Spleen (tissue), 11 donors: ENCODE results near the gene FAM83C. TPM values are rescaled to one million over a fixed set of nuclear protein-coding genes. Genes with fewer than 3 reads are reported as not detected.

Experiments
- DNase-seq: peaks from one replicate; pipeline ENCODE4 v3.0.0-alpha.2; 2020
- H3K27ac ChIP-seq, 8 donors: fragments of 200-600 bp; sonication (generic) in 7 of 8; 1 replicate in 4 of 8; 2 replicates in 4 of 8; pipeline versions ENCODE4 v1.5.0 to v1.8.0; 2016 to 2021; ENCODE audit warnings: inconsistent platforms in 4 of 8, mild to moderate bottlenecking in 4 of 8, moderate library complexity in 1 of 8
- H3K27me3 ChIP-seq, 7 donors: fragments of 200-600 bp; sonication (generic) in 6 of 7; replicated peaks in 1 of 7; 1 replicate in 4 of 7; 2 replicates in 3 of 7; pipeline versions ENCODE4 v1.5.0 to v1.8.0; 2016 to 2021; ENCODE audit warnings: inconsistent platforms in 3 of 7, mild to moderate bottlenecking in 1 of 7
- H3K36me3 ChIP-seq, 6 donors: fragments of 200-600 bp; sonication (generic) in 5 of 6; 1 replicate in 4 of 6; 2 replicates in 2 of 6; pipeline versions ENCODE4 v1.5.0 to v1.8.0; 2016 to 2021; ENCODE audit warnings: inconsistent platforms in 2 of 6
- H3K4me1 ChIP-seq, 6 donors: fragments of 200-600 bp; sonication (generic) in 5 of 6; 1 replicate in 3 of 6; 2 replicates in 3 of 6; pipeline versions ENCODE4 v1.5.0 to v1.8.0; 2016 to 2021; ENCODE audit warnings: inconsistent platforms in 3 of 6
- H3K4me3 ChIP-seq, 8 donors: fragments of 200-600 bp; sonication (generic) in 7 of 8; 1 replicate in 4 of 8; 2 replicates in 4 of 8; pipeline versions ENCODE4 v1.5.0 to v1.8.0; 2016 to 2021; ENCODE audit warnings: inconsistent platforms in 4 of 8, mild to moderate bottlenecking in 4 of 8, moderate library complexity in 2 of 8
- H3K9me3 ChIP-seq, 8 donors: fragments of 200-600 bp; sonication (generic) in 7 of 8; 1 replicate in 4 of 8; 2 replicates in 4 of 8; pipeline versions ENCODE4 v1.5.0 to v1.8.0; 2016 to 2021; ENCODE audit warnings: inconsistent platforms in 4 of 8
- POLR2A ChIP-seq, 3 donors: fragments of 450-650 bp; IDR thresholded peaks; one replicate each; pipeline ENCODE4 v1.5.1; 2017; ENCODE audit warnings: antibody characterized with exemption in 3 of 3, mild to moderate bottlenecking in 1 of 3
- POLR2AphosphoS5 ChIP-seq, 3 donors: sonication (generic); formaldehyde crosslinking; IDR thresholded peaks; one replicate each; pipeline ENCODE4 v1.5.1; 2017; ENCODE audit warnings: antibody characterized with exemption in 3 of 3
- WGBS, 5 donors: extraction: QIAGEN DNeasy Blood & Tissue Kit in 3 of 5; methylation state at CpG; one replicate each; pipeline versions ENCODE4 v1.1.5 to v1.1.7; 2013 to 2018; 5-methylcytosine and 5-hydroxymethylcytosine counted together
- intact Hi-C: fragments of 100-400 bp; cut with DNase I; formaldehyde crosslinking; loops from one replicate; pipeline ENCODE4 v1.15.0; 2023; ENCODE audit warnings: low total_unique reads
- polyA plus RNA-seq, 3 donors: library from polyadenylated mRNA; stranded (reverse); fragments of 200-250 nt; gene quantifications; one replicate each; pipeline ENCODE4 v1.2.1, GENCODE V29; 2013
- total RNA-seq, 7 donors: library from RNA; depleted of rRNA in 3 of 7; stranded (reverse); fragments of >200 nt in 3 of 7; fragmentation: NEBNext Ultra II Directional in 4 of 7; extraction: Animal tissue kit (Norgen Biotek cat#: 25700) in 4 of 7; gene quantifications; one replicate each; pipeline versions ENCODE4 v1.1.0 to v1.2.1, GENCODE V29; 2016 to 2021
- TF ChIP-seq, protein P1 (sequence below), 11 experiments: fragments of 200-600 bp in 7 of 11; fragments of 450-650 bp in 4 of 11; sonication (generic) in 4 of 11; IDR thresholded peaks in 8 of 11; conservative IDR thresholded peaks in 3 of 11; 1 replicate in 7 of 11; 2 replicates in 4 of 11; pipeline versions ENCODE4 v1.4.0 to v1.8.0; 2016 to 2021; ENCODE audit warnings: antibody characterized with exemption in 11 of 11, inconsistent platforms in 4 of 11, mild to moderate bottlenecking in 1 of 11
- donor health status: healthy with polysubstance abuse.
- donor health status: DM: no; HTN: no; CAD: no; lungs with moderate emphysema.
- donor health status: DM: no; HTN: no; CAD: no.
- donor health status: Bipolar disorder and iron deficiency.
- donor health status: healthy.
- donor health status: DM: no; HTN: no; CAD: no.
- donor health status: DM: yes; HTN: yes; CAD: no.

The FAM83C gene
- total and polyA plus RNA-seq, 10 donors = not detected

DNA sequence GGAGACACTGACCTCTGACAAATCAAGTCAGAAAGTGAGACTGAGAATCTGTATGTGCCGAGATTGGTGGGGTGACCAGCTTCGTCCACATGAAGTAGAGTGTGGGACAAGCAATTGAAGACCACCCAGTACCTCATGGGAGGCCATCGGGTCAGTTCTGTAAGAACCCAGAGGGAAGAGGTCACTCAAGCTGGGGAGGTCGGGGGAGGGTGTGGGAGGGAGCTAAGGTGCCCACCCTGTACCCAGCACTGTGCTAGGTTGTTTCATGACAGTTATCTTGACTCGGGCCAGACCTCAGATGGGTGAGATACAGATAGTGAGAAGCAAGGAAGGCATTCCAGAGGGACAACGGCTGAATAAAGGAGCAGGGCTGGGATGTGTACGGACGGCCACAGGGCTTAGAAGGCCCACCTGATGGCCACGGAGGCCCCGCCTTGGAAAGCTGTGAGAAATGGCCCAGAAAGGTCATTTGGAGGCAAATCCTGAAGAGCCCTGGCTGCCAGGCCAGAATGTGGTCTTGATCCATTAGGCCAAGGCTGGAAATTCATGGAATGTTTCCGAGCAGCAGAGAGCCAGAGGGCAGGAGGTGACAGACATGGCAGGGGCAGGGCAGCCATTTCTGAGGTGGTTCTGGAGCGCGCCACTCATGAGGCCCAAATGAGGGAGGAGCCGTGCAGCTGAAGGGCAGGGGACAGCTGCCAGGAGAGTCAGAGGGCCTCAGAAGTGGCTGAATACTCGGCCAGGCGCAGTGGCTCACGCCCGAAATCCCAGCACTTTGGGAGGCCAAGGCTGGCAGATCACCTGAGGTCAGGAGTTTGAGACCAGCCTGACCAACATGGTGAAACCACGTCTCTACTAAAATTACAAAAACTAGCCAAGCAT is 22.0 kb downstream of the FAM83C start:
- 90 to 95% (median 92%) methylated on average over 17 to 19 of the region's 19 CpGs for WGBS, 5 donors
- DNase-seq = no peak
- intact Hi-C loops = no loop called here

DNA sequence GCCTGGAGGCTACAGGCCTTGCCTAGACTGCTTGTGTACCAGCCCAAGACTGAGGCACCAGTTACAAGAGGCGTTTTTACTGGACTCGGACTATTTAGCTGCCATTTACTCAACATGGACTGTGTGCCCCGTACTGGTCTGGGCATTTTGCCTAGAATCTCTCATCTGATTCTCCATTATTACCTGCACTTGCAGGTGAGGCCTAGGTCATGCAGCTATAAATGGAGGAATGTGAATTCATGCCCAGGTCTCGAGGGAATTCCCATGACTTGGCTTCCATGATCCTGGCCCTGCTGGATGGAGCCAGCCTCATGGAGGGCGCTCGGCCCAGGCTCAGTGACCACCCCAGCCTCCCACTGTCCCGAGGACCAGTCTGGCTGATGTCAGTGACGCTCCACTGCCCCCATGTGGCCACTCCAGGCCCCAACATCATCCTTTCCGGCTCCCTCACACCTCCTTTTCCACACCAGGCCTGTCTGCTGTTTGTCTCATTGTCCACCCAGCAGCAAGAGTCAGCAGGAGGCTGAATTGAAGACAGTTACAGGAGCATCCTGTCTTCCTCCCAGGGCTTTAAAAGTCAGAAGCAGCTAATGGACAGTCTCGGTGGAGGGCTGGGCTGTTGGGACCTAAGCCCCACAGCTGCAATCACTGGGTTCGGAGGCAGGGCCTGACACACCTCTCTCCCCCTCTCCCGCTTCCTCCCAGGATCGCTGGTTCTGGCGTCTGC is 23.0 kb downstream of the FAM83C start:
- H3K9me3 ChIP-seq = no peaks in the 10 kb centered on the region
- no peaks in the 10 kb centered on the region for H3K27me3 ChIP-seq
- H3K4me3 ChIP-seq = no peak overlapping the region
- H3K4me1 ChIP-seq = peaks cover 0 to 6% (median 0%) of the 10 kb centered on the region in 6 donors
- TF ChIP-seq POLR2A (IDR thresholded peaks at IDR 0.05) (no peak), POLR2AphosphoS5 (IDR thresholded peaks at IDR 0.05) (peak; percentile 32 to 48 (median 37))
- TF ChIP-seq, protein P1, sequence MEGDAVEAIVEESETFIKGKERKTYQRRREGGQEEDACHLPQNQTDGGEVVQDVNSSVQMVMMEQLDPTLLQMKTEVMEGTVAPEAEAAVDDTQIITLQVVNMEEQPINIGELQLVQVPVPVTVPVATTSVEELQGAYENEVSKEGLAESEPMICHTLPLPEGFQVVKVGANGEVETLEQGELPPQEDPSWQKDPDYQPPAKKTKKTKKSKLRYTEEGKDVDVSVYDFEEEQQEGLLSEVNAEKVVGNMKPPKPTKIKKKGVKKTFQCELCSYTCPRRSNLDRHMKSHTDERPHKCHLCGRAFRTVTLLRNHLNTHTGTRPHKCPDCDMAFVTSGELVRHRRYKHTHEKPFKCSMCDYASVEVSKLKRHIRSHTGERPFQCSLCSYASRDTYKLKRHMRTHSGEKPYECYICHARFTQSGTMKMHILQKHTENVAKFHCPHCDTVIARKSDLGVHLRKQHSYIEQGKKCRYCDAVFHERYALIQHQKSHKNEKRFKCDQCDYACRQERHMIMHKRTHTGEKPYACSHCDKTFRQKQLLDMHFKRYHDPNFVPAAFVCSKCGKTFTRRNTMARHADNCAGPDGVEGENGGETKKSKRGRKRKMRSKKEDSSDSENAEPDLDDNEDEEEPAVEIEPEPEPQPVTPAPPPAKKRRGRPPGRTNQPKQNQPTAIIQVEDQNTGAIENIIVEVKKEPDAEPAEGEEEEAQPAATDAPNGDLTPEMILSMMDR (IDR thresholded peaks at IDR 0.05 in 8 of 11, conservative IDR thresholded peaks at IDR 0.05 in 3 of 11) = peak; percentile 46 to 81 (median 71)
- DNase-seq = no peak
- peaks cover 0 to 98% (median 39%) of the 10 kb centered on the region in 6 donors for H3K36me3 ChIP-seq
- intact Hi-C loops = no loop called here
- WGBS, 5 donors = 64 to 78% (median 66%) methylated on average over 12 to 14 of the region's 14 CpGs
- peak overlapping the region in 1 of 8 donors; percentile 8 for H3K27ac ChIP-seq

More for the DNA sequence above, 22.0 kb downstream of the FAM83C start:
- no peaks in the 10 kb centered on the region for H3K27me3 ChIP-seq
- H3K4me3 ChIP-seq = no peak overlapping the region
- peaks cover 0 to 13% (median under 1%) of the 10 kb centered on the region in 6 donors for H3K4me1 ChIP-seq
- TF ChIP-seq POLR2AphosphoS5 (IDR thresholded peaks at IDR 0.05) (peak in 1 of 3 donors; percentile 27), POLR2A (IDR thresholded peaks at IDR 0.05) (no peak)
- TF ChIP-seq, protein P1 (IDR thresholded peaks at IDR 0.05 in 8 of 11, conservative IDR thresholded peaks at IDR 0.05 in 3 of 11) = no peak
- H3K27ac ChIP-seq = no peak overlapping the region
- H3K9me3 ChIP-seq = no peaks in the 10 kb centered on the region
- peaks cover 0 to 98% (median 42%) of the 10 kb centered on the region in 6 donors for H3K36me3 ChIP-seq

DNA sequence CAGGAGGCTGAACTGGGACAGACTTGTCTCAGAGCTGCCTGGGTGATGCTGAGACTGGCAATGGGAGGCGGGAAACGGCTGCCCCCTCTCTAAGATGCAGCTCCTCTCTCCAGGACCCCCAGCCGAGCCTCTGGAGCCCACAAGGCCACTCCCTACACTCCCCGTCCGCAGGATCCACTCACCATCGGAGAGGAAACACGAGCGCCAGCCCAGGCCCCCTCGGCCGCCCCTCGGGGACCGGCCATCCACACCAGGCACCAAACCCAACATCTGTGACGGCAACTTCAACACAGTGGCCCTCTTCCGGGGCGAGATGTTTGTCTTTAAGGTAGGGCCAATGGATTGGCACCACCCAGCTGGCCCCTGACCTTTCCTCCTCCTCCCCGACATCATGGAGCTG is 25.1 kb downstream of the FAM83C start:
- intact Hi-C loops = no loop called here
- Histone ChIP-seq H3K4me3 (no peak overlapping the region), H3K27ac (no peak overlapping the region), H3K9me3 (no peaks in the 10 kb centered on the region), H3K27me3 (no peaks in the 10 kb centered on the region), H3K36me3 (peaks cover 0 to 96% (median 39%) of the 10 kb centered on the region in 6 donors), H3K4me1 (peaks cover 0 to 6% (median 0%) of the 10 kb centered on the region in 6 donors)
- TF ChIP-seq, protein P1 (IDR thresholded peaks at IDR 0.05 in 8 of 11, conservative IDR thresholded peaks at IDR 0.05 in 3 of 11) = no peak
- TF ChIP-seq POLR2AphosphoS5 (IDR thresholded peaks at IDR 0.05) = no peak
- no peak for TF ChIP-seq POLR2A (IDR thresholded peaks at IDR 0.05)
- WGBS, 5 donors = 94 to 98% (median 95%) methylated on average over 14 to 16 of the region's 16 CpGs
- DNase-seq = no peak
